NCI-H1417 treated with DMSO at 0.1 percent for 48 hours (cell line): ENCODE results near the gene UBE2H.
A peak's percentile ranks its signal among the peaks of the same experiment; 100 is the strongest.

Experiments
- DNase-seq: peaks from one replicate; lab custom pipeline; 2025; lab: John Stamatoyannopoulos, UW

UBE2H gene

DNA sequence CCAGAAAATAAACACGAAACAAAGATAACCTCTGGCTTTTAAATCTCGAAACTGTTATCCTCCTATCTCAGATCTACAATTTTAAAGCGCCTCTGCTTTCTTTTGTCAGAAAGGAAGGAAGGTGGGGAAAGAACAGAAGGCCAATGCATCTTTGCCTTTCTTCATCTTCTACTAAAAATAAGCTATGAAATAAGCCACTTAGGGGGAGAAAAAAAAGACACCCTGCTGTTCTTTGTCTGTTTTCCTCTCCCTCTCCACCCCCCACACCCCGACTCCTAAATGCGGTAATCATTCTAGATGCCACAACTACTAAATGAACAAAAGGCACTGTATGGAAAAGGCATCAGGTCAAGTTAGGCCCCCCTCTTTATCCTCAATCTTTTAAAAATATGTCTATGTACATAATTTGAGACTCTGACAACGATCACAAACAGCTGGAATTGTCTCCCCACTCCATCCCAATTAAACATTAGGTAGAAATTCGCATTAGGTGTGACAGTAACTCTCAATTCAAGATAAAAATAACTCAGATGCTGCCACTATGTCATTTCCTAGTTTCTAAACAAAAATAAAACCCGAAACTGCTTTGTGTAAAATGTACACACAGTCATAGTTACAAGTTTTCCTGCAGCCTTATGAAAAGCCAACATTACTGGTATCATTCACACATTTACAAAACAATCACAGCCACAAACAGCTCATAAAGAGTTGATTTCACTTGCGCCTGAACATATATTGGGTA lies 2.4 kb downstream of the UBE2H start:
- DNase-seq: no peak

GRCh38 chr7:129949292-129950133 lies 3.2 kb downstream of the UBE2H start:
- peak; percentile 19 for DNase-seq

DNA sequence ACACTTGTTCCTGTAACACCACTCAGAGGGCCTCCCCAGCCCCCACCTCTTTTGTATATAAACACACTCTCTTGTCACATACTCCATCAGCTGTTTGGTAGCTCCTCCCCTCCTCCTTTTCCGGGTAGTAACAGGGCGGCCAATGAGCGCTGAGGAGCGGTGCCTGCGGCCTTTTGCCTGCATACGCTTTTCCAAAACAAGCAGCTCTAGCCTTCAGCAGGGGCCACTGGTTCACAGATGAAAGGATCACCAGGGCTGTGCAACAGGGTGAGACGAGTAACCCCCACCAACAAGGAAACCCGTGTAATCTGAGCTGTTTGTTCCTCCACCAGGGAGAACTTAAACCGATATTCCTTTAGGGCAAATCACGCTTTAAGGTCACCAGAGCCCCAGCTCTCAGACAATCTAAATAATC lies 3.9 kb downstream of the UBE2H start:
- DNase-seq: peak; percentile 89

- no peak for DNase-seq
Measured at GRCh38 chr7:129948338-129948737, 4.4 kb downstream of the UBE2H start.

- DNase-seq: no peak
Measured at GRCh38 chr7:129947701-129948100, 5.1 kb downstream of the UBE2H start.

GRCh38 chr7:129947049-129947448 lies 5.7 kb downstream of the UBE2H start:
- no peak for DNase-seq

- no peak for DNase-seq
Measured at GRCh38 chr7:129946282-129946681, 6.5 kb downstream of the UBE2H start.

- no peak for DNase-seq
Measured at GRCh38 chr7:129943352-129943751, 9.4 kb downstream of the UBE2H start.

DNA sequence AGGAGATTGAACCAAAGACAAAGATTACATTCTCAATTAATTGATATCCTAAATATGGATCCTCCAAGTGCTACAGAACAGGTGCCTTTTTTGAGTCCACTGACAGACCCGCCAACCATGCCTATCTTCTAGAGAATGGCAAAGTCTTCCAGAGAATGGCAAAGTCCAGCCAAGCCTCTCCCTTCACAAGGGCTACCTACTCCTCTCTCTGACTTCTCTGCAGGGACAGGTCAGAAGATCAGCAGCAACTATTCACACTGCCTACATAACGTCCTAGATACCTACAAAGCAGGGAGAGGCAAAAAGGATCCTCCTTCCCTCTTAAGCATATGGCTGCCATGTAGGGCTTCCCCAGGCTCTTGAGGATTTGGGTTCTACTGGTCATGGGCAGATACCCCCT lies 12.4 kb downstream of the UBE2H start:
- no peak for DNase-seq

- DNase-seq: no peak
Measured at GRCh38 chr7:129939881-129940280, 12.9 kb downstream of the UBE2H start.

DNA sequence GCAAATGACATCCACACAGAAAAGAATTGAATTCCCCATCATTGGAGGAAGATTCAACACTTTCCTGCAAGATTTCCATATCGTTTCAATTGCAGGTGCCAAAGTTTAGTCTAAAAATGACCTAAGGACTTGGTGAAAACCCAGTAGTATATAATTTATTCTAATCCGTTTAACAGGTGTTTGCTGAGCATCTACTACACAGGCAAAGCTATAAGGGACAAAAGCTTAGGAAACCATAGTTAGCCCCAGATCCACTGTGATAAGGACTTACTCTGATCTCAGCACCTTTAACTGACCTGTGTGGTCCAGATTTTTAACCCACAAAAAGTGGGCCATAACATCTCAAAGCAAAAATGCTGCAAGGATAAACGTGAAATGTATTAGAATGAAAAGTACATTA lies 19.1 kb downstream of the UBE2H start:
- DNase-seq: no peak

GRCh38 chr7:129926618-129927017 lies 26.1 kb downstream of the UBE2H start:
- DNase-seq: no peak

DNA sequence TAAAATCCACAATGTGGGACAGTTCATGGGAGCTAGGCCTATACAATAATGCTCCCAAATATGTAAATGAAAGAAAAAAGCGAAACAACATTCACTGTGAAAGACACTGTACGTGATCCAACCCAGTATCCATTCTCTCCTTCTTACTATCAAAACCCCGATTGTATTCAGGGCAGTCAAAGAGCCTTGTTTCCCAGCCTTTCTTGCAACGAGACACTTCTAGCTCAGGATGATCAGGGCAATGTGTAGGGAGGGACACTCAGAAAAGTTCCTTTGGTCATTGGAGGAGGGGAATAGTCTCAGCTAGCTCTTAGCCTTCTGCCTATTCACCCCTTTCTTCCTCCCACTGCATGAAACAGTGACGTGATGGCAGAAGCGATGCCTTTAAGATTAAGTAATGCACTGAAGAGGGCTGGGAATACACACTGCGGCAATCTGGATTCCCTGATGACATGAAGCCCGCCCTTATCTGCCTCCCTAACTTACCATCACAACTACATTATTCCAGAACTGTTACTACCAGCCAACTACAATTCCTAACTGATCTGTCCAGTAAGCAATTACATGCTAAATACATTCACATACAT lies 27.3 kb downstream of the UBE2H start:
- no peak for DNase-seq

- no peak for DNase-seq
Measured at GRCh38 chr7:129924602-129925001, 28.2 kb downstream of the UBE2H start.

DNA sequence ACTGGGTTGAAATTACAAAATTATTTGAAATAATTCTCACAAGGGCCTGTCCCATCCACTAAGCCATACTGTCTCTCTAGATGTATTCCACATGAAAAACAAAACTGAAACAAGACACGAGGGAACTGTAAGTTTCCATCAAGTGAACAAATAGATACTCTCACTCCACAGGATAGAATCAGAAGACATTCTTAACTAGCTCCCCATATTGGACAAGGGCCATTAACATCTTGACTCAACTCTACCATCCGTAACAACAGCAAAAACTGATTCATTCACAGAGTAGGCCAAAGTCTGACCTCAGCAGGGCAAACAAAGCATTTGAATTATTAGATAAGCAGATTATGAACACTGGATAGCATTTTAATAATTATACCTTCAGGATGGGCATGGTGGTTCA lies 29.1 kb downstream of the UBE2H start:
- DNase-seq: no peak

GRCh38 chr7:129919492-129919891 lies 33.3 kb downstream of the UBE2H start:
- no peak for DNase-seq

GRCh38 chr7:129918922-129919321 lies 33.8 kb downstream of the UBE2H start:
- DNase-seq: no peak

- no peak for DNase-seq
Measured at GRCh38 chr7:129917934-129918333, 34.8 kb downstream of the UBE2H start.

GRCh38 chr7:129914536-129915272 lies 38.1 kb downstream of the UBE2H start:
- no peak for DNase-seq

GRCh38 chr7:129913428-129913827 lies 39.3 kb downstream of the UBE2H start:
- no peak for DNase-seq

DNA sequence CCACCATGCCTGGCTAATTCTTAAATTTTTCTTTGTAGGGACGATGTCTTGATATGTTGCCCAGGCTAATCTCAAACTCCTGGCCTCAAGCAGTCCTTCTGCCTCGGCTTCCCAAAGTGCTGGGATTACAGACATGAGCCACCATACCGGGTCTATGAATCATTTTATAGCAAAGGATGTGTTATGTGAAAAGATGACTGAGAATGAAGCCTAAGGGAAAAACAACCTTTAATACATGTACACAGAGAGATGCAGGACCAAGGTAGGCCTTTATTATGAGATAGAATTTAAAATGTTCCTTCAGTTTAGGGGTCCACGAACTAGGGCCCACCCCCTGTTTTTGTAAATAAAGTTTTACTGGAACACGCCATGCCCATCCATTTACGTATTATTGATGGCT lies 41.0 kb downstream of the UBE2H start:
- no peak for DNase-seq

GRCh38 chr7:129909669-129910068 lies 43.1 kb downstream of the UBE2H start:
- DNase-seq: no peak
